Astrocyte of the spinal cord (primary cell): ENCODE measurements around the gene LRRK1.
A peak's percentile ranks its signal among the peaks of the same experiment; 100 is the strongest.

ENCODE experiments used
- DNase-seq: peaks from one replicate; pipeline ENCODE4 v3.0.0; 2011; ENCODE audit warnings: low read depth, low spot score
- H3K4me3 ChIP-seq: 2 replicates; pipeline ENCODE4 v1.5.1; 2011; ENCODE audit warnings: low read depth, mild to moderate bottlenecking, low read length, moderate library complexity
- in situ Hi-C: cut with HindIII; loops from 2 replicates; pipeline ENCODE4 v1.10.0; 2017; ENCODE audit warnings: low sequenced_read_pairs
- TF ChIP-seq, protein P1 (sequence below): IDR thresholded peaks from 2 replicates; pipeline ENCODE4 v1.5.1; 2012; ENCODE audit warnings: low read depth, mild to moderate bottlenecking, low read length, inconsistent platforms

Gene LRRK1

DNA sequence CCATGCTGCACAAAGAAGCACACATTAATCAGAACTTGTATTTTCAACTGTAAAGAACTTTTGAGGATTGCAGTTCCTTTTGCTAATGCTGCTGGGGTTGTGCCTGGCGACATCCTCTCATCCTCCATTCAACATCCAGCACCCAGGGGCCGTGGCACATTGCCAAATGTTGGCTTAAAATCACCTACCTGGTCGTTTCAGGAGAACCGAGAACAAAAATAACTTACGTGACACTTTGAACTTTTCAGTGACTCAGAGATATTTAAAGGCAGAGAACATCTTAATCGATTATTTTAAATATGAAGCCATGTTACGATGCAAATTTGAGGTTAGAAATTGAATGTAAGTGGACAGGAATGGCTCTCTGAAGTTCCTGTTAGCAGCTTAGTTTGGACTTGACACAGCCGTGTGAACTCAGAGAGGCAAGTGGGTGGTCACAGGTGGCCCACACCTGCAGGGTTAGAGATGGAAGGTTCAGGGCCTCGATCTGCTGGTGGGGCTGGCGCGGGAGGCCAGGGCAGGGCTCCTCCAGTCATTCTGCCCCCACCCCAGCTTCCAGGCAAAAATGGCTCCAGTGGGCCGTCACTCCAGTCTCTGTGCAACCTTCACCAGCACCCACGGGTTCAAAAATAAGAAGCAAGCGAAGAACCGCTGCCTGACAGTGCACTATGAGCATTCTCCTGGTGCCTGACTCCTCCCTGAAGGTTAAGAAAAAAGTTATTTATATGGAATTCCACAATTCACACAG lies 12.2 kb downstream of the LRRK1 start:
- no peak for DNase-seq
- in situ Hi-C loops: no loop called here
- TF ChIP-seq, protein P1, sequence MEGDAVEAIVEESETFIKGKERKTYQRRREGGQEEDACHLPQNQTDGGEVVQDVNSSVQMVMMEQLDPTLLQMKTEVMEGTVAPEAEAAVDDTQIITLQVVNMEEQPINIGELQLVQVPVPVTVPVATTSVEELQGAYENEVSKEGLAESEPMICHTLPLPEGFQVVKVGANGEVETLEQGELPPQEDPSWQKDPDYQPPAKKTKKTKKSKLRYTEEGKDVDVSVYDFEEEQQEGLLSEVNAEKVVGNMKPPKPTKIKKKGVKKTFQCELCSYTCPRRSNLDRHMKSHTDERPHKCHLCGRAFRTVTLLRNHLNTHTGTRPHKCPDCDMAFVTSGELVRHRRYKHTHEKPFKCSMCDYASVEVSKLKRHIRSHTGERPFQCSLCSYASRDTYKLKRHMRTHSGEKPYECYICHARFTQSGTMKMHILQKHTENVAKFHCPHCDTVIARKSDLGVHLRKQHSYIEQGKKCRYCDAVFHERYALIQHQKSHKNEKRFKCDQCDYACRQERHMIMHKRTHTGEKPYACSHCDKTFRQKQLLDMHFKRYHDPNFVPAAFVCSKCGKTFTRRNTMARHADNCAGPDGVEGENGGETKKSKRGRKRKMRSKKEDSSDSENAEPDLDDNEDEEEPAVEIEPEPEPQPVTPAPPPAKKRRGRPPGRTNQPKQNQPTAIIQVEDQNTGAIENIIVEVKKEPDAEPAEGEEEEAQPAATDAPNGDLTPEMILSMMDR: no peak
- no peak overlapping the region for H3K4me3 ChIP-seq

DNA sequence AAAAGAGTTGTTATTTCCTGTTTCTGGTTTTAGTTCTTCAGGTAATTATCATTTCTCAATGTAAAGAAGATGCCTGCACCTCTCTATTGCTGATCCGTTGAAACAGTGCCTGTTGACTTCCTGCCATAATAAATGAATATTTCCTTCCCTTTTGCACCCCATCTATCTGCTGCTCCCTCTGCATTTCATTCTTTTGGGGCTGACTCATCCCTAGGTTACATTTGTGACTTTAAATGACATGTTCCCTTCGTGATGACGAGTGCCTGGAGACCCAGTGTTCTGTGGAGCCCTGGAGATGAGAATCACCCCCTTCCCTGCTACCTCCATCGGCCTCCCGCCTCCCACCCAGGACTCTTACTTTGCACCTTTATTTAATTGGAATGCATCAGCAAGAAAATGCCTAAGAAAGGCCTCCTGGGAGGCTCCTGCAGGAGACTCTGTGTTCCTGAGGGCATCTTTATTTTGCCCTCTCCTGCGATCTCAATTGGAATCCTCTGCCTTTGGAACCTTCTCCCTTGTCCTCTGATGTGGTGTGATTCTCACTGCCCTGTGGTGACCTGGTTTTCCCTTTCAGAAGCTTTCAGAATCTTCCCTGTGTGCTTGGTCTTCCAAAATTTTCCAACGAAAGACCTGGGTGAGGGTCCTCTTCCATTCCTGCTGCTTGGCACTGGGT lies 13.7 kb downstream of the LRRK1 start:
- H3K4me3 ChIP-seq: no peak overlapping the region
- TF ChIP-seq, protein P1: no peak
- DNase-seq: no peak
- in situ Hi-C loops: no loop called here

DNA sequence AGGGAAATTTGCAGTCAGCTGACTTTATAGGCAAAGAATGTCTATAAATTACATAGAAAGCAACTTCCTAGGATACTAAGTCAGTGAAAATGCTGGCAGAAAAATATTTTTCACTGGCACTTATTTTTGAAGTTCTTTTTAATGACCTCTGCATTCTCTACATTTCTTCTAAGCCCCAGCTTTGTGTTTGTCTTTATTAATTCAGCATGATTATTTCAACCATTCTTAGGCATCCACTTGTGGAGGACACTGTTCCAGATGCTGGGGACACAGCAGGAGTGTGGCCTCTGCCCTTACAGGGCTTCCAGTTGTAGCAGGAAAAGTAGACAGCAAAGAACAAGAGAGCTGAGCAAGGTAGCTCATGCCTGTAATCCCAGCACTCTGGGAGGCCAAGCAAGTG lies 15.0 kb downstream of the LRRK1 start:
- in situ Hi-C loops: no loop called here
- H3K4me3 ChIP-seq: no peak overlapping the region
- TF ChIP-seq, protein P1: no peak
- DNase-seq: no peak

DNA sequence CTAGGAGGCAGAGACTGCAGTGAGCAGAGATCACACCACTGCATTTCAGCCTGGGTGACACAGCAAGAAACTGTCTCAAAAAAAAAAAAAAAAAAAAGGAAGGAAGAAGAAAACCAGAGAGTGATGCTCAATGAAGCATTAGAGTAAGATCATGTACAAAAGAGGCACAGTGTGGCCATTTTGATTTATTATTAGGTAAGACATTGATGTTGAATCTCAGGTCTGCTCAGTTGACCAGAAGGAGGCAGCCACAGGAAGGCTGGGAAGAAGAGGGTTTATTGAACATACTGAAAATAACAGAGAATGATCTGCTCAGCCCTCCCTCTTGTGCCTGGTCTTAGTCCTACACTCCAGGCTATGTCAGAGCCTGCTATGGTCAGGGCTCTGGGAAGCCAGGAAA lies 15.6 kb downstream of the LRRK1 start:
- H3K4me3 ChIP-seq: no peak overlapping the region
- TF ChIP-seq, protein P1: peak; percentile 18
- in situ Hi-C loops: no loop called here
- DNase-seq: no peak

DNA sequence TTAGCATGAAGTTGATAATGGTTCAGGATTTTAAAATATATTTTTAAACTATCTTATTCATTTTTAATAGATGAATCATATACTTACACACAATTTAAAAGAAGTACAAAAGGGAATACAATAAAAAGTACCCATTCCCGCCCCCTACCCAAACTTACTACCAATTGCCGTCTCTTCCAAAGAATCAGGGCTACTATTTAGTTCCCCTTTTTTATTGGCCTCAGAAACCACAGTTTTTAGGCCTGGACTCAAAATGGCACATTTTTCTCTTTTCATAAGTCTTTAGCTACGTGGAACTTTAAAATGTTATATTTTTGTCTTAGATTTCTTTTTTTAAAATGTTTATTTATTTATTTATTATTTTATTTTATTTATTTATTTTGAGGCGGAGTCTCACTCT lies 18.0 kb downstream of the LRRK1 start:
- no peak for DNase-seq
- in situ Hi-C loops: no loop called here
- no peak overlapping the region for H3K4me3 ChIP-seq
- TF ChIP-seq, protein P1: no peak

DNA sequence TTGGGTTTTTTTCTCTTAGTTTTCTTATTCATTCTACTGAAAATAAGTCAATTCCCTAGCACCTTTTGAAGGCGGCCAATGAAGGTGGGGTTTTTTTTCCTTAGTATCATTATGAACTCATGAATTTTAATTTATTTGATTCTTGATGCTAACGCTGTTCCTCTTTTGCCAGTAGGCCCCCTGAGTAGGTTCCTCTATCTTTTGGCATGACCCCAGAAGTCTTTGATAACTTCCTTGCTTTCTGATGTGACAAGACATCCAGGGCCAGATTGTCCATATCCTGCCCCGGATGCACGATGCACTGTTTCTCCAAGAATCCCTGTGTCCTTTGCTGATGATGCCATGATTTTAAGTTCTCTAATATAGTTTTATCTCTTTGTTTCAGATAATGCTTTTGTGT lies 20.6 kb downstream of the LRRK1 start:
- TF ChIP-seq, protein P1: no peak
- in situ Hi-C loops: no loop called here
- no peak overlapping the region for H3K4me3 ChIP-seq
- DNase-seq: no peak
